Activated CD4-positive, alpha-beta memory T cell treated with anti-CD3 and anti-CD28 coated beads for 36 hours (primary cell): ENCODE data around the gene BCL11A. TPM values are rescaled to one million over a fixed set of nuclear protein-coding genes. Genes with fewer than 3 reads are reported as not detected.

ENCODE experiments used
- CTCF ChIA-PET: fragments of 350-600 bp; sonication (Branson Sonifier 250); formaldehyde crosslinking; loops from one replicate; lab custom pipeline; 2021; ENCODE audit warnings: antibody characterized with exemption, inconsistent platforms; lab: Charles Lee
- POLR2A ChIA-PET: fragments of 350-600 bp; sonication (Branson Sonifier 250); formaldehyde crosslinking; loops from one replicate; lab custom pipeline; 2021; ENCODE audit warnings: antibody characterized with exemption; lab: Charles Lee
- DNase-seq: peaks from one replicate; pipeline ENCODE4 v3.0.0-alpha.2; 2020
- H3K27ac Mint-ChIP-seq: one replicate; pipeline ENCODE4 v1.8.0; 2021; ENCODE audit warnings: mixed read lengths
- H3K27me3 Mint-ChIP-seq: one replicate; pipeline ENCODE4 v1.8.0; 2021; ENCODE audit warnings: mixed read lengths
- H3K36me3 Mint-ChIP-seq: one replicate; pipeline ENCODE4 v1.8.0; 2021; ENCODE audit warnings: mixed read lengths
- H3K4me1 Mint-ChIP-seq: one replicate; pipeline ENCODE4 v1.8.0; 2021; ENCODE audit warnings: low read depth, mixed read lengths
- H3K4me3 Mint-ChIP-seq: one replicate; pipeline ENCODE4 v1.8.0; 2021; ENCODE audit warnings: mild to moderate bottlenecking, mixed read lengths
- H3K9me3 Mint-ChIP-seq: one replicate; pipeline ENCODE4 v1.8.0; 2021; ENCODE audit warnings: mixed read lengths
- intact Hi-C: fragments of 100-400 bp; cut with micrococcal nuclease; formaldehyde crosslinking; loops from one replicate; pipeline ENCODE4 v1.15.1; 2023
- total RNA-seq, 2 experiments: library from RNA; stranded (reverse); gene quantifications; one replicate each; pipeline ENCODE4 v1.2.3, GENCODE V29; 2021

Gene BCL11A
- total RNA-seq, 2 experiments from 2014 or later, result not detected

GRCh38 chr2:60456115-60456770 lies 97.2 kb downstream of the BCL11A start:
- intact Hi-C loops, result no loop called here
- DNase-seq, result no peak
- Mint-ChIP-seq H3K36me3 (no peaks in the 10 kb centered on the region), H3K27me3 (no peaks in the 10 kb centered on the region), H3K27ac (no peak overlapping the region), H3K9me3 (no peaks in the 10 kb centered on the region), H3K4me1 (no peaks in the 10 kb centered on the region), H3K4me3 (no peak overlapping the region)
- ChIA-PET CTCF (no interaction called here), POLR2A (no interaction called here)

- Mint-ChIP-seq H3K4me3 (no peak overlapping the region), H3K9me3 (no peaks in the 10 kb centered on the region), H3K27ac (no peak overlapping the region), H3K4me1 (no peaks in the 10 kb centered on the region), H3K27me3 (peaks cover 2% of the 10 kb centered on the region), H3K36me3 (no peaks in the 10 kb centered on the region)
- no peak for DNase-seq
- ChIA-PET POLR2A (no interaction called here), CTCF (no interaction called here)
- intact Hi-C loops, result no loop called here
Observed at GRCh38 chr2:60453872-60454271, 99.6 kb downstream of the BCL11A start.

GRCh38 chr2:60453301-60453700 lies 100.2 kb downstream of the BCL11A start:
- no peak overlapping the region for H3K27ac Mint-ChIP-seq
- ChIA-PET CTCF (no interaction called here), POLR2A (no interaction called here)
- no peaks in the 10 kb centered on the region for H3K9me3 Mint-ChIP-seq
- intact Hi-C loops, result no loop called here
- no peak for DNase-seq
- no peaks in the 10 kb centered on the region for H3K36me3 Mint-ChIP-seq
- H3K4me3 Mint-ChIP-seq, result no peak overlapping the region
- H3K4me1 Mint-ChIP-seq, result no peaks in the 10 kb centered on the region
- peaks cover 2% of the 10 kb centered on the region for H3K27me3 Mint-ChIP-seq

GRCh38 chr2:60450488-60450887 lies 103.0 kb downstream of the BCL11A start:
- Mint-ChIP-seq H3K27ac (no peak overlapping the region), H3K36me3 (no peaks in the 10 kb centered on the region), H3K4me1 (no peaks in the 10 kb centered on the region), H3K4me3 (no peak overlapping the region), H3K27me3 (peaks cover 2% of the 10 kb centered on the region), H3K9me3 (no peaks in the 10 kb centered on the region)
- intact Hi-C loops, result no loop called here
- no peak for DNase-seq
- POLR2A ChIA-PET, result no interaction called here
- CTCF ChIA-PET, result no interaction called here

- H3K36me3 Mint-ChIP-seq, result no peaks in the 10 kb centered on the region
Observed at GRCh38 chr2:60447943-60448342, 105.5 kb downstream of the BCL11A start.

GRCh38 chr2:60446413-60447267 lies 106.8 kb downstream of the BCL11A start:
- ChIA-PET POLR2A (no interaction called here), CTCF (no interaction called here)
- intact Hi-C loops, result no loop called here
- Mint-ChIP-seq H3K9me3 (no peaks in the 10 kb centered on the region), H3K4me3 (no peak overlapping the region), H3K27ac (no peak overlapping the region), H3K27me3 (peaks cover 4% of the 10 kb centered on the region), H3K36me3 (no peaks in the 10 kb centered on the region), H3K4me1 (no peaks in the 10 kb centered on the region)
- no peak for DNase-seq

More at GRCh38 chr2:60447943-60448342, 105.5 kb downstream of the BCL11A start:
- no peak for DNase-seq
- Mint-ChIP-seq H3K4me3 (no peak overlapping the region), H3K4me1 (no peaks in the 10 kb centered on the region), H3K27ac (no peak overlapping the region), H3K27me3 (peaks cover 2% of the 10 kb centered on the region), H3K9me3 (no peaks in the 10 kb centered on the region)
- ChIA-PET CTCF (no interaction called here), POLR2A (no interaction called here)
- intact Hi-C loops, result no loop called here

GRCh38 chr2:60445684-60446179 lies 107.7 kb downstream of the BCL11A start:
- peaks cover 4% of the 10 kb centered on the region for H3K27me3 Mint-ChIP-seq
- CTCF ChIA-PET, result no interaction called here

GRCh38 chr2:60442608-60443007 lies 110.8 kb downstream of the BCL11A start:
- POLR2A ChIA-PET, result no interaction called here
- Mint-ChIP-seq H3K27me3 (peaks cover 6% of the 10 kb centered on the region), H3K4me3 (no peak overlapping the region), H3K27ac (no peak overlapping the region), H3K4me1 (no peaks in the 10 kb centered on the region), H3K36me3 (no peaks in the 10 kb centered on the region), H3K9me3 (no peaks in the 10 kb centered on the region)
- DNase-seq, result no peak
- CTCF ChIA-PET, result no interaction called here
- intact Hi-C loops, result no loop called here

More at GRCh38 chr2:60445684-60446179, 107.7 kb downstream of the BCL11A start:
- no peaks in the 10 kb centered on the region for H3K9me3 Mint-ChIP-seq
- no peak overlapping the region for H3K27ac Mint-ChIP-seq
- no peaks in the 10 kb centered on the region for H3K36me3 Mint-ChIP-seq
- intact Hi-C loops, result no loop called here
- POLR2A ChIA-PET, result no interaction called here
- no peak overlapping the region for H3K4me3 Mint-ChIP-seq
- no peak for DNase-seq
- H3K4me1 Mint-ChIP-seq, result no peaks in the 10 kb centered on the region

GRCh38 chr2:60441800-60442199 lies 111.7 kb downstream of the BCL11A start:
- Mint-ChIP-seq H3K27me3 (peaks cover 6% of the 10 kb centered on the region), H3K27ac (no peak overlapping the region), H3K4me1 (no peaks in the 10 kb centered on the region), H3K36me3 (no peaks in the 10 kb centered on the region), H3K4me3 (no peak overlapping the region), H3K9me3 (no peaks in the 10 kb centered on the region)
- no peak for DNase-seq
- ChIA-PET CTCF (no interaction called here), POLR2A (no interaction called here)
- intact Hi-C loops, result no loop called here

- Mint-ChIP-seq H3K36me3 (no peaks in the 10 kb centered on the region), H3K4me3 (no peak overlapping the region), H3K27ac (no peak overlapping the region), H3K4me1 (no peaks in the 10 kb centered on the region), H3K9me3 (no peaks in the 10 kb centered on the region), H3K27me3 (peaks cover 6% of the 10 kb centered on the region)
- intact Hi-C loops, result no loop called here
- no peak for DNase-seq
- ChIA-PET CTCF (no interaction called here), POLR2A (no interaction called here)
Observed at GRCh38 chr2:60440767-60441163, 112.7 kb downstream of the BCL11A start.

GRCh38 chr2:60440079-60440766 lies 113.2 kb downstream of the BCL11A start:
- DNase-seq, result no peak
- ChIA-PET CTCF (no interaction called here), POLR2A (no interaction called here)
- H3K27me3 Mint-ChIP-seq, result peaks cover 6% of the 10 kb centered on the region
- intact Hi-C loops, result no loop called here
- no peaks in the 10 kb centered on the region for H3K4me1 Mint-ChIP-seq
- H3K27ac Mint-ChIP-seq, result no peak overlapping the region
- no peaks in the 10 kb centered on the region for H3K9me3 Mint-ChIP-seq
- no peaks in the 10 kb centered on the region for H3K36me3 Mint-ChIP-seq
- H3K4me3 Mint-ChIP-seq, result no peak overlapping the region

GRCh38 chr2:60439219-60439974 lies 114.1 kb downstream of the BCL11A start:
- Mint-ChIP-seq H3K4me1 (no peaks in the 10 kb centered on the region), H3K27ac (no peak overlapping the region), H3K36me3 (no peaks in the 10 kb centered on the region), H3K4me3 (no peak overlapping the region), H3K9me3 (no peaks in the 10 kb centered on the region), H3K27me3 (peaks cover 6% of the 10 kb centered on the region)
- intact Hi-C loops, result no loop called here
- ChIA-PET POLR2A (no interaction called here), CTCF (no interaction called here)
- DNase-seq, result no peak
